ENCODE data around the gene PRR36.

Gene PRR36

DNA sequence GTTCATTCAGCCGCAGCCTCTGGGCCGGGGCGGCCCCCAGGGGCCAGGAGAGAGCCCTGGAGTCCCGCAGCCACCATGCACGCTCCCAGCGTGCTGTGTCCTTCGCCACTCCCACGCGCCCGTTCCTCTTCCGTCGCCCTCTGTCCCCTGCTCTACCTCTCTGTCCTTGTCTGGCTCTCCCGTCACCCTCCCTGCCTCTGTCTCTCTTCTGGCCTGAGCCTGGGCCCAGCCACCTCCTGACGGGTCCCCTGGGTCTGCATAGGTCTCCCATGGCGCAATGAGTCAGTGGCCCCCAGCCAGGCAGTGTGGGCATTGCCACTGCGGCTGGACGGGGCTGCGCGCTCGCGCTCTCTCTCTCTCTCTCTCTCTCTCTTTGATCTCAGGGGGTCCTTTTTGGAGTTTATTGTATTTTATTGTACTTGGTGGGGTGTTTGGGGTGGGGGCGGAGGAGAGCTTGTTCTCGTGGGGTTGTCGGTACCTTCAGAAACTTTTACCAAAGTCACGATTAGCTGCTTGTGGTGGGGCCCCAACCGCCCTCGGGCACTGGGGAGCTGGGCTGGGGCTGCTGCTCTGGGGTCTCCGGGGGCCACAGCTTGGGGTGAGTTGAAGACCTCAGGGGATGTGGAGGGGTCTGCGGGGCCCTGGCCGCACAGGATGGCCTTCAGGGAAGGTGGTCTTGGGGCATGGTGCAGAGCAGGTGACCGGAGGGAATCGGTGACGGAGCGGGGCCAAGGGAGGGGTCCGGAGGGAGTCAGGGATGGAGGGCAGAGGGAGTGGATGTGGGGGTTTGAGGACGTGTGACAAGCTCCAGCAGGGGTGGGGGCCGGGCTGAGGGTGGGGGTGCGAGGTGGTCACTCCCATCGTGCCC is 38.7 kb upstream of the PRR36 start:
- DNase-seq = no peak

DNA sequence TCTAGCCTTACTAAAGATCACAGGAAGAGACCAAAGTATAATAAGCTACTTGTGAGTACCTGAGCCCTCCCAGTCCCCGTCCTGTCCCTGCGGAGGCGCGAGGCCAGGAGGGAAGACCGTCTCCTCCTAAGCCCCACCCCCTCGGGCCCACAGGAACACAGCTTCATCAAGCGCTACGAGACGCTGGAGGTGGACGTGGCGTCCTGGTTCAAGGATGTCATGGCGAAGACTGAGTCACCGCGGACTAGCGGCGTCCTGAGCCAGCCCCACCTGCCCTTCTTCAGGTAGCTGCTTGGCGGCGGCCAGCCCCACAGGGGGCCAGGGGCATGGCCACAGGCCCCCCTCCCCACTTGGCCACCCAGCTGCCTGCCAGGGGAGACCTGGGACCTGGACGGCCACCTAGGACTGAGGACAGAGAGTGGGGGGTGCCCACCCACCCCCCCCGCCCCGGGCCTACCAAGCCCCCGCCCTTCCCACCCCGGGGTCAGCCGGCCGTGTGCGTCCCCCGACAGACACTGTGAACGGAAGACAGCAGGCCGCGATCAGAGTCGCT is 38.0 kb upstream of the PRR36 start:
- no peak for DNase-seq

DNA sequence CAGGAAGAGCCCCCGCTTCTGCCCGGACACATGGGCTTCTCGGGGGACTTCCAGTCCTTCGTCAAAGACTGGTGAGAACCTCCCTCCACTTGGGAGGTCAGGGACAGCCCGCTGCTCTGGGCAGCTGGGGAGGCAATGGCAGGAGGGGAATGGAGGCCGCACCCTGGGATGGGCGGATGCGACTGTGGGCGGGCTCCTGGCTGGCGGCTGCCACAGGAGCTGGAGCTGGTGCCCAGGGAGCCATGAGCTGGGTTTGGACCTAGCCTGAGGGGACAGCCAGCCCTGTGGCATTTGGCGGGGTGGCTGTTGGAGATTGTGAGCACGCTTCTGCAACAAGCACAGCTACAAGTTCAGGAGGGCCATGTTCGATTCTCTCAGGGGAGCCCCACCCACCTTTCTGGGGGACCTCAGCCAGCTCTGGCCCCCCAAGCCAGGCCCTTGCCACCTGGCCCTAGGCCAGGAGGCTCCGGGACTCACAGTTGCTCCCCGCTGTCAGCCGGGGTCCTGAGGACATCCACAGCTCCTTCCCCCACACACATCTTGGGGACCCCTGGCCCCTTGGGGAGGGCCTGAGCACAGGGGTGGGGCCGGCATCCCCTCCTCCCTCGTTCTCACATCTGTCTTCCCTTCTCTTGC is 37.4 kb upstream of the PRR36 start:
- DNase-seq = no peak

DNA sequence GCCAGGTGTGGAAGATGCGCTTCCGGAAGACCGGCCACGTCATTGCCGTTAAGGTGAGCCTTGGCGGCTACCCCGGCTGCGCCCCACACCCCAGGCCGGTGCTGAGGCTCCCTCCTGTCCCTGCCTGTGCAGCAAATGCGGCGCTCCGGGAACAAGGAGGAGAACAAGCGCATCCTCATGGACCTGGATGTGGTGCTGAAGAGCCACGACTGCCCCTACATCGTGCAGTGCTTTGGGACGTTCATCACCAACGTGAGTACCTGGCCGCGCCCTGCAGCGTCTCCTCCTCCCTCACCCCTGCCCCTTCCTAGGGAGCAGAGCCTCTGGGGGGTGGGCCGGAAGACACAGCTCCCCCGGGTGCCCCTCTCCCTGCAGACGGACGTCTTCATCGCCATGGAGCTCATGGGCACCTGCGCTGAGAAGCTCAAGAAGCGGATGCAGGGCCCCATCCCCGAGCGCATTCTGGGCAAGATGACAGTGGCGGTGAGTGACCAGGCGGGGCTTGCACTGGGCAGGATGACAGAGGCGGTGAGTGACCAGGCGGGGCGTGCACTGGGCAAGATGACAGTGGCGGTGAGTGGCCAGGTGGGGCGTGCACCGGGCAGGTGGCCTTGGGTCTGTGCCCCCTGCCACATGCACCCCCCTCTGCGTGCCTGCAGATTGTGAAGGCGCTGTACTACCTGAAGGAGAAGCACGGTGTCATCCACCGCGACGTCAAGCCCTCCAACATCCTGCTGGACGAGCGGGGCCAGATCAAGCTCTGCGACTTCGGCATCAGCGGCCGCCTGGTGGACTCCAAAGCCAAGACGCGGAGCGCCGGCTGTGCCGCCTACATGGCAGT is 36.4 kb upstream of the PRR36 start:
- no peak for DNase-seq

DNA sequence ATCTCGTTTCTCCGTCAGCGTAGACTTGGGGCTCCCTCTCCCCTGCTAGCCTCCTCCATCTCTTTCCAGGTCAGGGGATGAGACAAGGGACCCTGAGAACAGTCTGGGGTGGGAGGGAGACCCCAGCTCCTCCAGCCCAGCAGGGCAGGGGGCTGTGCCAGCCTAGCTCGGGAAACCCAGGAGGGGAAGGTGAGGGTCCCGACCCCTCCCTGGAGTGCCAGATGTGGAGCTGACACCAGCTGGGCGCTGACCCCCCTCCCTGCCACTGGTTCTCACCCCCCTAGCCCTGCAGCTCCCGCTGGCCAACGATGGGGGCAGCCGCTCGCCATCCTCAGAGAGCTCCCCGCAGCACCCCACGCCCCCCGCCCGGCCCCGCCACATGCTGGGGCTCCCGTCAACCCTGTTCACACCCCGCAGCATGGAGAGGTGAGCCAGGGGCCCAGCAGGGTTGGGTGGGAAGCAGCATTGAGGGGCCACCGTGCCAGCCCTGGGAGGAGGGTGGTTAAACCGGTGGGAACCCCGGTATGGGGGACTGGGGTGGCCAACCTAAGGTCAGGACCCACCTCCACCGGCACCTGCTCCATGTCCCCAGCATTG is 35.4 kb upstream of the PRR36 start:
- no peak for DNase-seq

DNA sequence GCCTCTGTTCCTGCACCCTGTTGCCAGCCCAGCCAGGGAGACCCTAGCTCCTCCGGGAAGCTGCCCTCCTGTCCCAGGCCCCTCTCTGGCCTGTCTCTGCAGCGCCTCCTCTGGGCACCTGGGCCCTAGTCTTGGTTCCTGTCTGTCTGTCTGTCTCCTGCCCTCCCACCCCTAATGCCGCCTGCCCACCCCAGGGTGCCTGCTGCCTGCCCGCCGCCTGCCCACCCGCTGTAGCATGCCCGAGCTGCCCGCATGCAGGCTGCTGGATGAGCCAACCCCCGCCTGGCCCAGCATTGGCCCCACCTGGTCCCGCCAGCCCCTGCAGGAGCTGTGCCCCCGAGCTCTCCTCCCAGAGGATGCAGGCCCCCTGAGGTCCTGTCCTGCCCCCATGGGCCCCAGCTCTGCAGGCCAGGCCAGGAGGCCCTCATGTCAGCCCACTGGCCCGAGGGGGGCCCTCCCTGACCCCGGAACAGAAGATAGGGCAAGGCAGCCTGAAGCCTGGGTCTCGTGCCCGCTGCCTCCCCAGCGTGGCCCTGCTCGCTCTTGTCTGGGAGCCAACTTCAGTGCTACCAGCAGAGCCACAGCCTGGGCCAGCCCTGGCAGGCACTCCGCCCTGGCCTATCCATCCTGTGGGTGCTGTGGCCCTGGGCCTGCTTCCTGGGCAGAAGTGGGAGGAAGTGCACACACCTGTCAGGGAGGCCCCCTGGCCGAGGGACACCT is 34.7 kb upstream of the PRR36 start:
- no peak for DNase-seq

DNA sequence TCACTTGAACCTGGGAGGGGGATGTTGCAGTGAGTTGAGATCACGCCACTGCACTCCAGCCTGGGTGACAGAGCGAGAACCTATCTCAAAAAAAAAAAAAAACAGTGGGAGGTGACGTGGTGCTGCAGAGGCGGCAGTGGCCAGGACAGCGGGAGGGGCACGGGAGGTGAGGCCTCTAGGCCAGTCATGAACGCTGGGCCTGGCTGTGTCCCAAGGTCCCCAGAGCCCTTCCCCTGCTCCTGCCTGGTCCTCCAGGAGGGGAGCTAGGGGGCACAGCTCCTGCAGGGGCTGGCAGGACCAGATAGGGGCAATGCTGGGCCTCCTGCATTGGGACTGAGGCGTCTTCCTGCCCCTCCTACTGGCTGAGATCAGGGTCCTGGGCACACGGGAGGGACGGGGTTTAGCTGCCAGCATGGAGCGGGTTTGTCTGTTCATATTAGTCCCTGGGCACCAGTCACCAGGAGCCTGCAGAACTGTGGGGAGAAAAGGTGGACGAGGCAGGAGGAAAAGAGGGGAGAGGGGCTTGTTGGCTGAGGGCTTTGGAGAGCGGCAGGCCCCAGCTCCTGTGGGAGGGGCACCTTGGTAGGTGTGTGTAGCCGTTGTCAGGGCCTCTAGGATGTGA is 34.0 kb upstream of the PRR36 start:
- DNase-seq = no peak

DNA sequence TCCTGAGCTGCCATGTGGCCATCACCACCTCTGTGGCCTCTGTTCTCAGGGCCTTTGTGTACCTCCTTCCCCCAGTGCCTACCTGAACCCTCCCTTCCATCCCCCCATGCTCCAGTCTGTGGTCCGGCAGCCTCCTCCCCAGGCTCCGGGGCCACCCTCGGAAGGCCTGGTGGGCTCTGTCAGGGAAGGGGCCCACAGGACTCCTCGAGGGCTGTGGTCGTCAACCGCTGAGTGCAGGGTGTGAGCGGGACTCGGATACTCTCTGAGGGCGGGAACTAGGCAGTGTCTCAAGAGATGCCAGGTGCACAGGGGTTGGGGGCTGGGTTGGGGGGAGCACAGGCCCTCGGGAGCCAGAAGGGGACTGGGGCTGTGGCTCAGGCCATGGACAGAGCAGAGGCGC is 33.4 kb upstream of the PRR36 start:
- no peak for DNase-seq

DNA sequence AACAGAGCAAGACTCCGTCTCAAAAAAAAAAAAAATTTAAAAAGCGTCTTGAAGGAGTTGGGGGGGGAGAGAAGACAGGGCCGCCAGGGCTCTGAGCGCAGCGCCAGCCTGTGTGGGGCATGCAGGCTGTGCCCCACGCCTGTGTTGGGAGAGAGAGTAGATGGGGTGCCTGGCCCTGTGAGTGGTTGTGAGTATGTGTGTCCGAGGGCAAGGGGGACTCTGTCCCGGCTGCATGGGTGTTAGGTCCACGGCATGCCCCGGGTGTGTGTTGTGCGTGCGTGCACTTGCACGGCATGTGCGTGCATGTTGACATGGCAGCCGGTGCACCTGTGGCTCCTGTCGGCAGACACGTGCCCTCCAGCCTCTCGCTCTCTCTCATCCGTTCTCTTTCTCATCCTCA is 32.9 kb upstream of the PRR36 start:
- DNase-seq = no peak

DNA sequence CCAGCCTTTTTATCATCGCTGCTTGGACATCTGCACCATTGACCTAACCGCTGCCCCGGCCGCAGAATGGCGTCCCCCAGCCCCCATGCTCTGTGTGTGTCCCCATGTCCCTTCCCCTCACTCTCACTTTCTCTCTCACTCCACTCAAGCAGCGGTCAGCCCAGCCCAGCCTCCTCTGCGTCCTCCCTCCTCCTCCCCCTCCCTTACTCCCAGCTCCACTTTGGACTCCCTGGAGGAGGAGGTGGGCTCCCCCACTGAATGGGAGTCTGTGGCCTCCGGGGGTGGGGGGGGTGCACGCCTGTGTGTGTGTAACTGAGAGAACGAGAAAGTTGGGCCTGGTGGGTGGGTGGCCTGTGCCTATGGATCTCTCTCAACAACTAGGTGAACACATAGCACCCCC is 31.7 kb upstream of the PRR36 start:
- DNase-seq = no peak

DNA sequence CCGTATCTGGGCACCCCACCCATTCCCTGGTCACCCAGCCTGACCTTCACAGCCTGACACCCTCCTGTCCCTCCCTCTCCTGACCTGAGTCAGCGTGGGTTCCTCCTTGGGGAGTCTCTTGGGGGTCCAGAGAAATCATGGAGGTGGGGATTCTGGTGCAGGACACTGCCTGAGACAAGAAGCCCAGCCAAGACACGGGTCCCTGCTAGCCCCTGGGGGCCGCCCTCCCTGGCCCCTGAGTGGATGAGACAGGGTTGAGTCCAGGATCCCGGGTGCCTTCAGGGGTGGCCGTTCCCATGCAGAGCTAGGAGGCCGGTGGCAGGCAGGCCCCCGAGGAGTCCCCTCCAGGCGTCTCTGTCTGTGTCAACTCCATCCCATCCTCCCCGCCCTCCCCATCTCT is 31.1 kb upstream of the PRR36 start:
- no peak for DNase-seq

DNA sequence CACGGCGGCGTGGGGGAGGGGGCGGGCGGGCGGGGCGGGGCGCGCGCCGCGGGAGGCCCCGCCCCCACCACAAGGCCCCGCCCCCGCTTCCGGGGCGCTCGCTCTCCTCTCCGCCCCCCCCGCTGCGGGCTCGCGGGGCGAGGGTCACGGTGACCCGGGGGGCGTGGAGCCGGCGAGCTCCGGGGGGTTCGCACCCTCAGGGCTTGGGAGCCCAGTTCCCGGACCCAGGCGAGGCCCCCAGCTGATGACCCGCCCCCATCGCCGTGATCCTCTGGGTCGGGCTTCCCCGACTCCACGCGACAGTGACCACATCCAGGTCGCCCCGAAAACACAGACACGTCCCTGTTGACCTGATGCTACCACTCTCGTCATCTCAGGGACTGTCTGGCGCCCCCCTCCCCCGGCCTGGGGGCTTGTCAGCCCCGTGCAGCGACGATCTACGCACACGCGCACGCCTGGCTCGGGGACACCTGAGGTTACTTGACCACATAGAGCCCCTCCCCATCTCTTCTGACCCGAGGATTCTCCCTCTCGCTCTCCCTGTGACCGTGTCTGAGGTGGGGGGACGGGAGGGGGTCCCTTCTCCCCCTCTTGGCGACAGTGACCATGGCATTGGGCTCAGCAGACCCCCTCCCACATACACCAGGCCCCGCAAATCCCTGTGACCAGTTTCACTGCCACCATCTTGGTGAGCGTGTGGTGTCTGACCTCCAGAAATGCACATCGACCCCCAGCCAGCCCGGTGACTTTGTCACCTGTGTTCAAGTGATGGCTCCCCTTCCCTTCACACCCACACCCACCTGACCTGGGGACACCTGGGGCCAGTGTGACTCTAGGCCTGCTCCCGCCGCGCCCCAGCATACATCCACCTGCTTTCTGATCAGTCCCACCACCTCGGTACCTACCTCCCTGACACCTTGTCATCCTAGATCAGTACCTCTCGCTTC is 30.2 kb upstream of the PRR36 start:
- DNase-seq = no peak

DNA sequence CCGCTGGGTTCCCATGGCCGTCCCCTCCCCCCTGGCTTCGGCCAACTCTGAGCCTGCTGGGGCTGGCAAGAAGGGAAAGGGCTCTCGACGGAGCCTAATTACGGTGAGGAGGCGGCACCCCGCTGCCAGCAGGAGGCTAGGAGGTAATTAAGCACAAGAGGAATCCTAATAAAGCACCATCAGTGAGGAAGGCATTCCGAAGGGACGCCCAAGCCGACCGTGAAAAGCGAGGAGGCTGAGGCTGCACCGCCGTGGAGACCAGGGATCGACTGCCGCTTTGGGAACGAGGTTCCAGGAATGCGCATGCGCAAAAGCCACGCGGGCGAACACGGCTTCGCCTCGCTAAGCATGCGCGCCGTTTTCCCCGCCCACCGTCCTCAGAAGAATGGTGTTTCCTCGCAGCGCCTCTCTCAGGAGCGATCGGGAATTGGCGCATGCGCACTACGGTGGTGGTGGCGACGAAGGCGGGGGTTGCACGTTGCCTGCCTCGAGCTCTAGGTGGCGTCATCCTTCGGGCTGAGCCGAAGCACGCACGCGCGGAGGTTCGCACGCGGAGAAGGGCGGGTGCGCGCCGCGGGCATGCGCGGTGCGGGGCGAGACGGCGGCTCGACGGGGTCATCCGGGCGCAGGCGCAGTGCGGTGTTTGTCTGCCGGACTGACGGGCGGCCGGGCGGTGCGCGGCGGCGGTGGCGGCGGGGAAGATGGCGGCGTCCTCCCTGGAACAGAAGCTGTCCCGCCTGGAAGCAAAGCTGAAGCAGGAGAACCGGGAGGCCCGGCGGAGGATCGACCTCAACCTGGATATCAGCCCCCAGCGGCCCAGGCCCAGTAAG is 29.3 kb upstream of the PRR36 start, which contains the start of gene MAP2K7:
Gene MAP2K7, plus strand, starts transcription at position 634 of the 830 bp plus-strand sequence. Its CDS starts 68 bp downstream, at position 702.
- DNase-seq = peak; percentile 100

DNA sequence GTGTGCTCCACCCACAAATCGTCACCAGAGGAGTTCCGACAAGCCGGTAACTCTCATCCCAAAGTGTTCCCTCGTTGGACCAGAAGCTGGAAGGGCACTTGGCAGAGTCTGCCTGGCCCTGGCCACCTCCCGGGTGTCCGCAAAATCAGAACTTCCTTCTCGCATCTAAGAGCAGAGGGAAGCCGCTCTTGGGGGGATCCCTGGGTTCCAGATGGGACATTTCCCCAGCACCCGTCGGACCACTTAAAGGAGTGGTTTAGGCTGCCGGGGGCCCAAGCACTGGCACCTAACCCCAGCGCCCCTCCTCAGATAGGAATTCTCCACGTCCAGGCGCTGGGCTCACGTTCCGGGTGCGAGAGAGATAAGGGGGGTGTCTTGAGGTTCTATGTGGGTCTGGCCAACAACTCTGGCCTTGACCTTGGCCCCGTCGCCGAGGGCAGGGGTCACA is 28.6 kb upstream of the PRR36 start:
- DNase-seq = no peak

DNA sequence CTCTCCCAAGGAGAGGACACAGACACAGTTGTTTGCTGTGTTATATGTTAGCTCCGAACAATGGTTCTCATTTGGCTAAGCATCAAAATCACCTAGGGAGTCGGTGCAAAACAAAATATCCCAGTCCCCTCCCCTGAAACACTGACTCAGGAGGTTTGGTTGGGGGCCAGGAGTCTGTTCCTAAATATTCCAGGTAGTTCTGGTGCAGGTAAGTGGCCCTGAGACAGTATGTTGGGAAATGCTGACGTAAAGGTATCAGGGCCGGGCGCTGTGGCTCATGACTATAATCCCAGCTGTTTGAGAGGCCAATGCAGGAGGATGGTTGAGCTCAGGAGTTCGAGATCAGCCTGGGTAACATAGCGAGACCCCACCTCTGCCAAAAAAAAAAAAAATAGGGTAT is 27.1 kb upstream of the PRR36 start:
- DNase-seq = no peak

DNA sequence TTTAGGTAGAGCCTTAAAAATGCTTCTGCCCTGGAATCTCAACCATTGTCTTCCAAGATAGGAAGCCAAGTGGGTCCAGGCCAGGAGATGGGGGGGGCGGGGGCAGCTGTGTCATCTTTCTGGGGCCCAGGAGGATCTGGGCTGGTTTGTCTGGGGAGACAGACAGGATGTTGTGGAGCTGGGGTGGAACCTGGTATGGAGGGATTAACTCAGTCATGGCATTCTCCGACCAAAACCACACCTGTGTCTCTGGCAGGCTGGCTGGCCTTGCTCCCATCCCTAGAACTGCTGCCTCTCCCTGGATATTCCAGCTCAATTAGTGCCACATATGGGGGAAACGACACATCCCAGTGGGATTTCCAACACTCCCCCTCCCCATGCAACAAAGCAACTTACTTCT is 26.7 kb upstream of the PRR36 start:
- DNase-seq = no peak

DNA sequence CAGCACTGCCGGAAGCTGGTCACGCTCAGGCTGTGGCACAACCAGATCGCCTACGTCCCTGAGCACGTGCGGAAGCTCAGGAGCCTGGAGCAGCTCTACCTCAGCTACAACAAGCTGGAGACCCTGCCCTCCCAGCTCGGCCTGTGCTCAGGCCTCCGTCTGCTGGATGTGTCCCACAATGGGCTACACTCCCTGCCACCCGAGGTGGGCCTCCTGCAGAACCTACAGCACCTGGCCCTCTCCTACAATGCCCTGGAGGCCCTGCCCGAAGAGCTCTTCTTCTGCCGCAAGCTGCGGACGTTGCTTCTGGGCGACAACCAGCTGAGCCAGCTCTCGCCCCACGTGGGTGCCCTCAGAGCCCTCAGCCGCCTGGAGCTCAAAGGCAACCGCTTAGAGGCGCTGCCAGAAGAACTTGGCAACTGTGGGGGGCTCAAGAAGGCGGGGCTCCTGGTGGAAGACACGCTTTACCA is 26.2 kb upstream of the PRR36 start:
- DNase-seq = no peak

DNA sequence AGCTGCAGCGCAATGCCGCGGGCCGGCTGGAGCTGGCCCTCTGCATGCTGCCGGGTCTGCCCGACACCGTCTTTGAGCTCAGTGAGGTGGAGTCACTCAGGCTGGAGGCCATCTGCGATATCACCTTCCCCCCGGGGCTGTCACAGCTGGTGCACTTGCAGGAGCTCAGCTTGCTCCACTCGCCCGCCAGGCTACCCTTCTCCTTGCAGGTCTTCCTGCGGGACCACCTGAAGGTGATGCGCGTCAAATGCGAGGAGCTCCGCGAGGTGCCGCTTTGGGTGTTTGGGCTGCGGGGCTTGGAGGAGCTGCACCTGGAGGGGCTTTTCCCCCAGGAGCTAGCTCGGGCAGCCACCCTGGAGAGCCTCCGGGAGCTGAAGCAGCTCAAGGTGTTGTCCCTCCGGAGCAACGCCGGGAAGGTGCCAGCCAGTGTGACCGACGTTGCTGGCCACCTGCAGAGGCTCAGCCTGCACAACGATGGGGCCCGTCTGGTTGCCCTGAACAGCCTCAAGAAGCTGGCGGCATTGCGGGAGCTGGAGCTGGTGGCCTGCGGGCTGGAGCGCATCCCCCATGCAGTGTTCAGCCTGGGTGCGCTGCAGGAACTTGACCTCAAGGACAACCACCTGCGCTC is 25.7 kb upstream of the PRR36 start:
- DNase-seq = no peak

DNA sequence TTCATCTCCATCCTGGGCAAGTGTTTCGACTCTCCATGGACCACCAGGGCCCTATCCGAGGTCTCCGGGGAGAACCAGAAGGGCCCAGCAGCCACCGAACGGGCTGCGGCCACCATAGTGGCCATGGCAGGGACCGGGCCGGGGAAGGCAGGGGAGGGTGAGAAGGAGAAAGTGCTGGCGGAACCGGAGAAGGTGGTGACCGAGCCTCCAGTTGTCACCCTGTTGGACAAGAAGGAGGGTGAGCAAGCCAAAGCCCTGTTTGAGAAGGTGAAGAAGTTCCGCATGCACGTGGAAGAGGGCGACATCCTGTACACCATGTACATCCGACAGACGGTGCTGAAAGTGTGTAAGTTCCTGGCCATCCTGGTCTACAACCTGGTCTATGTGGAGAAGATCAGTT is 24.8 kb upstream of the PRR36 start:
- no peak for DNase-seq

Measured in activated effector memory CD4-positive, alpha-beta T cell treated with anti-CD3 and anti-CD28 coated beads, Interleukin-2, amount 50 U/mL, for 16 hours (primary cell).